RWPE2 (cell line): ENCODE measurements around the gene PTPRK.

Experiments used
- ATAC-seq: fragments of 200-7000 bp; cut with Tn5 transposase; 3 replicates; pipeline ENCODE4 v1.9.1; 2021; ENCODE audit warnings: low read depth
- DNase-seq: peaks from one replicate; pipeline ENCODE4 v3.0.0-alpha.2; 2020; ENCODE audit warnings: low spot score
- H3K27ac ChIP-seq: fragments of 450-650 bp; 2 replicates; pipeline ENCODE4 v1.5.1; 2017; ENCODE audit warnings: mild to moderate bottlenecking; ENCODE audit not compliant: poor library complexity, severe bottlenecking
- H3K27me3 ChIP-seq: fragments of 250-450 bp; sonication (Bioruptor Pico); 2 replicates; pipeline ENCODE4 v1.5.1; 2021; ENCODE audit warnings: mild to moderate bottlenecking, moderate library complexity; ENCODE audit not compliant: insufficient read depth, poor library complexity, severe bottlenecking
- H3K36me3 ChIP-seq: fragments of 250-450 bp; sonication (Bioruptor Pico); 2 replicates; pipeline ENCODE4 v1.5.1; 2020; ENCODE audit warnings: low read depth, mild to moderate bottlenecking, moderate library complexity
- H3K4me1 ChIP-seq: fragments of 250-450 bp; sonication (Bioruptor Pico); 2 replicates; pipeline ENCODE4 v1.5.1; 2021; ENCODE audit warnings: mild to moderate bottlenecking, moderate library complexity; ENCODE audit not compliant: insufficient read depth, poor library complexity, severe bottlenecking
- H3K4me3 ChIP-seq: fragments of 250-450 bp; sonication (Bioruptor Pico); 2 replicates; pipeline ENCODE4 v1.5.1; 2021; ENCODE audit warnings: mild to moderate bottlenecking, moderate library complexity; ENCODE audit not compliant: severe bottlenecking
- H3K9me3 ChIP-seq: fragments of 250-450 bp; sonication (Bioruptor Pico); 2 replicates; pipeline ENCODE4 v1.5.1; 2021; ENCODE audit warnings: mild to moderate bottlenecking, moderate library complexity; ENCODE audit not compliant: severe bottlenecking
- TF ChIP-seq, protein P1 (sequence below): fragments of 450-650 bp; IDR thresholded peaks from one replicate; pipeline ENCODE4 v1.5.1; 2017; ENCODE audit warnings: mild to moderate bottlenecking, moderate library complexity; ENCODE audit not compliant: poor library complexity, severe bottlenecking

Gene PTPRK

DNA sequence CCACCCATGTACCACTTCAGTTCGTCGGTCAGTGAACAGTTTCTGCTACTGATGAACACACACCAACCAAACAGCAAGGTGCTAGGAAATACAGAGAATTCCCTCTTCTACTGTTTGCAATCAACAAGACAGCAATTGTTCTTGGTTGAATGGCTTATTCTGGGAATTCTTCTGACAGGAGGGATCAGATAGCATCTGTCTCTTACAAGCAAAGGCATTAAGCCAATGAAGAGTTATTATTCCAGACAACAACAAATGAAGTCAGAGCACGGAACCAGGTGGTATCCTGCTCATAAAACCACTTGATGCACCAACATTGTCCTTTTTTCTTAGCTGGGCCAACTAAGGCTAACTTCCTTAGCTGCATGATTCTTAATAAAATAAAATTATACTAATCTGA, 37.8 kb downstream of the PTPRK start:
- Histone ChIP-seq H3K4me3 (no peak overlapping the region), H3K27ac (no peak overlapping the region), H3K27me3 (no peaks in the 10 kb centered on the region), H3K9me3 (no peaks in the 10 kb centered on the region), H3K4me1 (no peaks in the 10 kb centered on the region), H3K36me3 (peaks cover 7% of the 10 kb centered on the region; the same call in 1 of the 2 replicates)
- TF ChIP-seq, protein P1, sequence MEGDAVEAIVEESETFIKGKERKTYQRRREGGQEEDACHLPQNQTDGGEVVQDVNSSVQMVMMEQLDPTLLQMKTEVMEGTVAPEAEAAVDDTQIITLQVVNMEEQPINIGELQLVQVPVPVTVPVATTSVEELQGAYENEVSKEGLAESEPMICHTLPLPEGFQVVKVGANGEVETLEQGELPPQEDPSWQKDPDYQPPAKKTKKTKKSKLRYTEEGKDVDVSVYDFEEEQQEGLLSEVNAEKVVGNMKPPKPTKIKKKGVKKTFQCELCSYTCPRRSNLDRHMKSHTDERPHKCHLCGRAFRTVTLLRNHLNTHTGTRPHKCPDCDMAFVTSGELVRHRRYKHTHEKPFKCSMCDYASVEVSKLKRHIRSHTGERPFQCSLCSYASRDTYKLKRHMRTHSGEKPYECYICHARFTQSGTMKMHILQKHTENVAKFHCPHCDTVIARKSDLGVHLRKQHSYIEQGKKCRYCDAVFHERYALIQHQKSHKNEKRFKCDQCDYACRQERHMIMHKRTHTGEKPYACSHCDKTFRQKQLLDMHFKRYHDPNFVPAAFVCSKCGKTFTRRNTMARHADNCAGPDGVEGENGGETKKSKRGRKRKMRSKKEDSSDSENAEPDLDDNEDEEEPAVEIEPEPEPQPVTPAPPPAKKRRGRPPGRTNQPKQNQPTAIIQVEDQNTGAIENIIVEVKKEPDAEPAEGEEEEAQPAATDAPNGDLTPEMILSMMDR: no peak
- no peak for ATAC-seq
- no peak for DNase-seq

DNA sequence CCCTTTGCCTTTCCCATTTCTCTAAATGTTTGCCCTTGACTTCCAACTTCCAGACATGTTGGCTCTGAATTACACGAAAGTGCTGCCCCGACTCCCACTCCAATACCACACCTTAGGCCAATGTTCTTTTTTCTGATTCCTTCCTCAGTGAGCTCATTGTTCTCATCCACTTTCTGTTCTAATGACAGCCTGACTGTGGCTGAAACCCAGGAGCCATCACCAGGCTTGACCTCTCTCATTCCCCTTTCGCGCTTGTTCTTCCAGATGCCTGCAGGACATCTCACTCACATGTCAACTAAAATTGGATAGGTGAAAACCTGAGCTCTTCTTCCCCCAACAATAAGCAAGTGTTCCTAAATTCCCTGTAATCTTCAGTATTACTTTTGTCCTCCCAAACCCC, 40.4 kb downstream of the PTPRK start:
- DNase-seq: no peak
- Histone ChIP-seq H3K9me3 (no peaks in the 10 kb centered on the region), H3K4me1 (peaks cover 18% of the 10 kb centered on the region), H3K4me3 (no peak overlapping the region), H3K27me3 (no peaks in the 10 kb centered on the region), H3K36me3 (no peaks in the 10 kb centered on the region), H3K27ac (no peak overlapping the region)
- no peak for ATAC-seq
- TF ChIP-seq, protein P1: no peak

DNA sequence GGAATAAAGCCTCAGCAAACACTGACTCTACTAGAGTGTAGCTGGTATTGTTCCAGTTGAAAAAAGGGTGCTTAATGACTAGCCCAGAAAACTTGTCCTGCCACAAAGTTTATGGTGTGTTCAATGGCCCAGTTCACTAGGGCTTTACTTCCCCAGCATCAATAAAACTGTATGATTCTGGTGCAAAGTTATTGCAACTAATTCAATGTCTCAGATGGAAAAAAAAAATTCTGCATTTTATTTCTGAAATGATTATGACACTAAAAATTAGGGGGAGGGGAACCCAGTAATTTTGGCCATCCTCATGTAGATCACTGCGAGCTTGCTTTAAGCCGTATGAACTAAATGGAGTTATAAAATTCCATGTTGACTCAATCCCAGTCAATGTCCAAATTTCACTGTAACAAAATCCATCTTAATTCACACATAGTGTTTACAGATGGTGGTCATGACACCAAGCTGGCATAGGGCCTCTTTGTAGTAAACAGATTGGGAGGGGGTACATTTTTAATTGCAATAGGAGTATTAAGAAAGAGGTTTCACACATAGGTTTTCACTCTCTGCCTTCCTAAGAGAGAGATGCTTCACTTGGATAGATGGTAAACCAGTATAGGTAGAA, 41.2 kb downstream of the PTPRK start:
- DNase-seq (no peak), ATAC-seq (no peak)
- H3K27ac ChIP-seq: no peak overlapping the region

DNA sequence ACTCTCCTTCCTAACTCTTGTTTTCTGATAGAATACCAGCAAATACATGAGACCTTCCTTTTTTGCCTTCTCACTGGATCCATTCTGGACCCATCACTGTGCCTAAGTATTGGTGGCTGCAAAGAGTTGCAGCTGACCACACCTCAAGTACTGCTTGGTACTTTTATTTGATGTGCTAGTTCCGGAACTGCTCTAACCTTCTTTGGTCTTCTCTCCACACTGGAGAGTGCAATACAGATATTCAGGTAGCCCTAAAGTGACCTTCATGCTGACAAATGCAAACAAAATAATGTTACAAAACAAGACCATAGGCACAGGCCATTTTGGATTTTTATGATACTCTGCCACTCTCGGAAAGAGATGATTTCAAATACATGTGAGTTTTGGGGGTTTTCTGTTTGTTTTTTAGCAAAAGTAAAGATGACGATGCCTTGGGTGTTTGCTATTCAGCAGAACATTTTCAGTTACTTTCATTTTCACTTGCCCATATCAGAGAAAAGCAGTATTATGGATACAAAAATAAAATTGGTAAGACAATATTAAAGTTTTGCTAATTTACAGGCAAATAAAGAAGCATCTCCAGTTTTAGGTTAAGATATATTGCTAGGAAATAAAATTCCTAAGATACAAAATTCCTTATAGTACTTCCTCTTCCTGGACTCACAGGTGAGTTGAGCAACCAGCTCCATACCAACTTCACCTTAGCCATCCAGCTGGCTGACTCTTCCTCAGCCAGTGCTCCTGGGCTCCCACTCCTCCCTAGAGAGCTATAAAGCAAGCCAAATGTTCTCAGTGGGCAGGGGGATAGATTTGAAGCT, 42.0 kb downstream of the PTPRK start:
- H3K27ac ChIP-seq: no peak overlapping the region
- peaks cover 33% of the 10 kb centered on the region for H3K4me1 ChIP-seq
- no peak overlapping the region for H3K4me3 ChIP-seq
- no peak for DNase-seq
- no peak for ATAC-seq
- TF ChIP-seq, protein P1: no peak
- no peaks in the 10 kb centered on the region for H3K9me3 ChIP-seq
- no peaks in the 10 kb centered on the region for H3K27me3 ChIP-seq
- no peaks in the 10 kb centered on the region for H3K36me3 ChIP-seq

More for the DNA sequence above, 41.2 kb downstream of the PTPRK start:
- Histone ChIP-seq H3K36me3 (no peaks in the 10 kb centered on the region), H3K9me3 (no peaks in the 10 kb centered on the region), H3K4me3 (no peak overlapping the region), H3K4me1 (peaks cover 26% of the 10 kb centered on the region), H3K27me3 (no peaks in the 10 kb centered on the region)
- TF ChIP-seq, protein P1: no peak

DNA sequence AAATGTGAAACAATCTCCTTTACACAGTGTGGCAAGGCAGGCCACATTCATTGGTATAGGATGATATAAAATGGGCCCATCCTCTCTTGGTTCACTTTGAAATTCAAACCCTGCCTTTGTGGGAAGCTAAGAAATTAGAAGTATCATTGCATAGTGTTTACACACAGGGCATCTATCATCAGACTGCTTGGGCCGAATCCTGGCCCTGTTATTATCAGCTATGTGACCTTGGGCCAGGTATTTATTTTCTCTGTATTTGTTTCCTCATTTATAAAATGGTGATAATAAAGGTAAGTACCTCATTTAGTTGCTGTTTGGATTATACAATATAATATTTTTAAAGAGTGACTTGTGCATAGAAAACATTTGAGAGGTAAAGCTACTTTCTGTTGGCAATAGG, 45.5 kb downstream of the PTPRK start:
- Histone ChIP-seq H3K27me3 (no peaks in the 10 kb centered on the region), H3K4me3 (no peak overlapping the region)
- ATAC-seq: no peak; the same call in 2 of the 3 replicates

More for the DNA sequence above, 45.5 kb downstream of the PTPRK start:
- Histone ChIP-seq H3K27ac (peak overlapping the region; percentile 31), H3K4me1 (peaks cover 34% of the 10 kb centered on the region), H3K9me3 (no peaks in the 10 kb centered on the region), H3K36me3 (no peaks in the 10 kb centered on the region)
- TF ChIP-seq, protein P1: no peak
- DNase-seq: no peak
